Right cardiac atrium (tissue), 5 donors: ENCODE data around the gene PHF23. TPM values are rescaled to one million over a fixed set of nuclear protein-coding genes. Genes with fewer than 3 reads are reported as not detected.

Source experiments
- ATAC-seq, 2 donors: fragments of 200-7000 bp; cut with Tn5 transposase; one replicate each; pipeline versions ENCODE4 v1.8.0 to v1.9.1; 2020; ENCODE audit warnings: moderate library complexity in 2 of 2, mild to moderate bottlenecking in 1 of 2
- DNase-seq, 3 donors: peaks; one replicate each; pipeline ENCODE4 v3.0.0-alpha.2; 2020
- H3K27ac ChIP-seq: one replicate; pipeline ENCODE4 v1.5.1; 2013; ENCODE audit warnings: mild to moderate bottlenecking, low read length, control low read depth, moderate library complexity
- H3K27me3 ChIP-seq: one replicate; pipeline ENCODE4 v1.6.1; 2013; ENCODE audit not compliant: control insufficient read depth, insufficient read depth
- H3K4me1 ChIP-seq: one replicate; pipeline ENCODE4 v1.6.1; 2013; ENCODE audit warnings: low read length; ENCODE audit not compliant: control insufficient read depth, insufficient read depth
- H3K4me3 ChIP-seq: one replicate; pipeline ENCODE4 v1.5.1; 2013; ENCODE audit warnings: low read length, control low read depth
- H3K9me3 ChIP-seq: one replicate; pipeline ENCODE4 v1.6.1; 2013; ENCODE audit warnings: low read length; ENCODE audit not compliant: control insufficient read depth
- WGBS: extraction: QIAGEN DNeasy Blood & Tissue Kit; methylation state at CpG from one replicate; pipeline ENCODE4 v1.1.7; 2013; 5-methylcytosine and 5-hydroxymethylcytosine counted together
- intact Hi-C, 4 donors: fragments of 100-400 bp; cut with DNase I; formaldehyde crosslinking; loops; one replicate each; pipeline versions ENCODE4 v1.11.0 to v1.14.0; 2022 to 2023
- polyA plus RNA-seq: library from polyadenylated mRNA; stranded (reverse); fragments of 200-250 nt; gene quantifications from one replicate; pipeline ENCODE4 v1.2.3, GENCODE V29; 2013
- total RNA-seq, 4 donors: library from RNA; stranded (reverse); fragmentation: NEBNext Ultra II Directional; extraction: Animal tissue kit (Norgen Biotek cat#: 25700); gene quantifications; one replicate each; pipeline ENCODE4 v1.2.1, GENCODE V29; 2021
- donor health status: healthy with polysubstance abuse.
- donor health status: DM: no; HTN: yes; CAD: no.
- donor health status: DM: no; HTN: no; CAD: no.
- donor health status: DM: no; HTN: yes; CAD: no; lungs with severe emphysema.
- donor health status: DM: yes; HTN: yes; CAD: no.

PHF23 gene
- total and polyA plus RNA-seq, 5 donors = 18.8 to 30.4 (median 24.4) TPM

DNA sequence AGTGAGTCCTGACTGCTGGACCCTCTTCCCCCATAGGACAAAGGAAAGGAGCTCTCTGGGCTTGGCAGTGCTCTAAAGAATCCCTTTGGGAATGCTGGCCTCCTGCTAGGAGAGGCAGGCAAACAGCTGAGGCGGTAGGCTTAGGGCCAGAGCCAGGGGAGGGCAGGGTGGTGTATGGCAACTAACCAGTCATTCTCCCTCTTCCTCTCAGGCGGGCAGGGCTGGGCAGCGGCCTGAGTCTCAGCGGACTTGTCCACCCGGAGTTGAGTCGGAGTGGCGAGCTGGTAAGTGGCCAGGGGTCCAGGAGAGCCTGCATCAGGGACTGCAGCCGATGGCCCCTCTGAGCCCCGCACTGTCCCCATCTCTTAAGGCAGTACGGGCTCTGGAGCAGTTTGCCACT lies 15.1 kb downstream of the PHF23 start:
- H3K4me1 ChIP-seq = peaks cover 2% of the 10 kb centered on the region
- 74% methylated on average over 10 of the region's 10 CpGs for WGBS

DNA sequence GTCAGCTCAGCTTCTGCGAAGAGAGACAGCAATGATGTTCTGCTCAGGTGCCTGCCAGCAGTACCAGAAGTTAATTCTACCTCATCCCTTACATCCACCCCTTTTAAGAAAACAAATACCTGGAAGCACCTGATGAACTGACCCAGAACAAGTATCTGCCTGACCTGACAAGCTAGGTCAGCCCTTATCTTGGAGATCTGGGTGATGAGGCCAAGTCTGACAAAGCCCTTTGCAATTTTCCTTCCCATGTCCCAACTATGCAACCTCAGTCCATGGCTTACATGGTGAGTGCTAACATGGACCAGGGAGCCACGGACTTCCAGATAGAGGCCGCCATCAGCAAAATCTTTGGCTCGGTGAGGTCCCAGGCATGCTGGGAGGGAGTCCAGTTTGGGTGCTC lies 15.9 kb downstream of the PHF23 start:
- ATAC-seq (no peak), DNase-seq (no peak)
- 77% methylated on average over 4 of the region's 4 CpGs for WGBS
- H3K27me3 ChIP-seq = no peaks in the 10 kb centered on the region
- H3K4me1 ChIP-seq = peaks cover 2% of the 10 kb centered on the region
- H3K27ac ChIP-seq = no peak overlapping the region
- intact Hi-C loops = no loop called here
- no peak overlapping the region for H3K4me3 ChIP-seq
- no peaks in the 10 kb centered on the region for H3K9me3 ChIP-seq

More for the DNA sequence above, 15.1 kb downstream of the PHF23 start:
- ATAC-seq = no peak
- Histone ChIP-seq H3K27me3 (no peaks in the 10 kb centered on the region), H3K27ac (no peak overlapping the region), H3K9me3 (no peaks in the 10 kb centered on the region), H3K4me3 (no peak overlapping the region)
- intact Hi-C loops = no loop called here
- DNase-seq = peak in 2 of 3 donors; percentile 46 to 61

DNA sequence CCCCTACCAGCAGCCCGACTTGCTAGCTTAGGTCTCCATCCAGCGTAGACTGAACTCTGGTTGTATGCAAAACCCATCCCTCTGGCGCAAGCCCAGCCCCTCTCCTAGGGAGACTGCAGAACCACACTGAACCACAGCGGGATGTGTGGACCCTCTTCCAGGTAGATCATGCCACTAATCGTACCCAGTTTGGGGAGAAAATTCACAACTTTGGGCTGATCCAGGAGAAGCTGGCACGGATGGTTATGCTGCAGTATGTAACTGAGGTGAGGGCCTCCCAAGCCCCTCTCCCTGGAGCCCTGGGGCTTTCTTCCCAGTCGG lies 16.3 kb downstream of the PHF23 start:
- Histone ChIP-seq H3K27me3 (no peaks in the 10 kb centered on the region), H3K4me3 (no peak overlapping the region), H3K27ac (no peak overlapping the region), H3K4me1 (peaks cover 2% of the 10 kb centered on the region), H3K9me3 (no peaks in the 10 kb centered on the region)
- intact Hi-C loops = no loop called here
- DNase-seq (peak in 1 of 3 donors; percentile 54), ATAC-seq (no peak)
- 76% methylated on average over 7 of the region's 7 CpGs for WGBS

DNA sequence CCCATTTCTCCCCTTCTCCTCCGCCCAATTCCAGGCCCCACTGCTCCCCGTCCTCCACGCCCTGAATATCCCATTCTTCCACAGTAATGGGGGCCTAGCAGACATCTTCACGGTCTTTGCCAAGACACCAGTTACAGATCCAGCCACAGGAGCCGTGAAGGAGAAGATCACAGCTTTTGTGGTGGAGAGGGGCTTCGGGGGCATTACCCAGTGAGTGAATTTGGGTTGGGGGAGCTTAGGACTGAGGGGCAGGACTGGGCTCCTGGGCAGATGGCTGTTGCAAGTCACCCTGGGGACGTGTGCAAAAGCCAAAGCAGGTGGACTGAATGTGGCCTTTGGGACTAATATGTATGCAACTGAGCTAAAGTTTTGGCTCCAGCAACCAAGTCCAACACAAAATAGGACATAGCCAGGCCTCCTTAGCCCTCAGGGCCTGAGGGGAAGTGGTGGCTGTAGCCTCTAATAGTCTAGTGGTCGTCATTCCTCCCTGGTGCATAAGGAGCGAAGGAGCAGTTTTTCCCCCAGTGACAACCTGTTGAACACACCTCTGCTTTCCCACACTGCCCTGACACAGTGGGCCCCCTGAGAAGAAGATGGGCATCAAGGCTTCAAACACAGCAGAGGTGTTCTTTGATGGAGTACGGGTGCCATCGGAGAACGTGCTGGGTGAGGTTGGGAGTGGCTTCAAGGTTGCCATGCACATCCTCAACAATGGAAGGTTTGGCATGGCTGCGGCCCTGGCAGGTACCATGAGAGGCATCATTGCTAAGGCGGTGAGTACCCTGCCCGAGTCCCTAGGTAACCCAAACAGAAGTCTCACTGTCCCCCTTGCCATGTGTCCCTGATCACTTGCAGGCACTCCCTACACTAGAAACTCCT lies 16.9 kb downstream of the PHF23 start:
- intact Hi-C loops = no loop called here
- Histone ChIP-seq H3K27ac (no peak overlapping the region), H3K4me3 (no peak overlapping the region), H3K4me1 (peaks cover 2% of the 10 kb centered on the region), H3K27me3 (no peaks in the 10 kb centered on the region), H3K9me3 (no peaks in the 10 kb centered on the region)
- DNase-seq (peak in 2 of 3 donors; percentile 7 to 47), ATAC-seq (no peak)
- 77% methylated on average over 15 of the region's 15 CpGs for WGBS

DNA sequence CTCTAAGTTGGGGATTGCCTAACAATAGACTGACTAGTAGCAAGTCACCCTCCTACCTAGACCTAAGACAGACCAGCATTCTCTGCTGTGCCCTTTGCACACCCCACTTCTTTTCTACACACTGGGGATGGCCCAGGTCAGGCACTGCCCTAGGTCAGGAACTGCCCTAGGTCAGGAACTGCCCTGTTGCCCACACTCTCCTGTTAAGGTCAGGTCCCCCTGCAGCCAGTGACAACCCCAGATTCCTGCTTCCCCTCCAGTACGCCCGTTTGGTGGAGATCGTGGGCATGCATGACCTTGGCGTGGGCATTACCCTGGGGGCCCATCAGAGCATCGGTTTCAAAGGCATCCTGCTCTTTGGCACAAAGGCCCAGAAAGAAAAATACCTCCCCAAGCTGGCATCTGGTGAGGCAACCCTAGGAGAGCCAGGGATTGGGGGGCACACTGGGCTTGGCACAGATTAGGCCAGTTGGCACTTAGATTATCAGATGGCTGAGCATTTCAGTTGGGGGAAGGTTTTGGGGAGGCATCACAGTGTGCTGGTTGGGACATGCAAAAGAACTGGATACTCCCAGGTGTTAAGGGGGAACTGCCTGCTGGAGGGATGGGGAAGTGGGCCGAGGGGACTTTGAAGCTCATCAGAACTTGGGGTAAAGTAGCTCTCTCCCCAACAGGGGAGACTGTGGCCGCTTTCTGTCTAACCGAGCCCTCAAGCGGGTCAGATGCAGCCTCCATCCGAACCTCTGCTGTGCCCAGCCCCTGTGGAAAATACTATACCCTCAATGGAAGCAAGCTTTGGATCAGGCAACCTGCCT lies 17.8 kb downstream of the PHF23 start:
- Histone ChIP-seq H3K27ac (no peak overlapping the region), H3K9me3 (no peaks in the 10 kb centered on the region), H3K4me3 (no peak overlapping the region), H3K27me3 (no peaks in the 10 kb centered on the region), H3K4me1 (peaks cover 2% of the 10 kb centered on the region)
- intact Hi-C loops = no loop called here
- peak in 2 of 3 donors; percentile 8 to 53 for DNase-seq
- no peak for ATAC-seq
- 72% methylated on average over 10 of the region's 10 CpGs for WGBS

DNA sequence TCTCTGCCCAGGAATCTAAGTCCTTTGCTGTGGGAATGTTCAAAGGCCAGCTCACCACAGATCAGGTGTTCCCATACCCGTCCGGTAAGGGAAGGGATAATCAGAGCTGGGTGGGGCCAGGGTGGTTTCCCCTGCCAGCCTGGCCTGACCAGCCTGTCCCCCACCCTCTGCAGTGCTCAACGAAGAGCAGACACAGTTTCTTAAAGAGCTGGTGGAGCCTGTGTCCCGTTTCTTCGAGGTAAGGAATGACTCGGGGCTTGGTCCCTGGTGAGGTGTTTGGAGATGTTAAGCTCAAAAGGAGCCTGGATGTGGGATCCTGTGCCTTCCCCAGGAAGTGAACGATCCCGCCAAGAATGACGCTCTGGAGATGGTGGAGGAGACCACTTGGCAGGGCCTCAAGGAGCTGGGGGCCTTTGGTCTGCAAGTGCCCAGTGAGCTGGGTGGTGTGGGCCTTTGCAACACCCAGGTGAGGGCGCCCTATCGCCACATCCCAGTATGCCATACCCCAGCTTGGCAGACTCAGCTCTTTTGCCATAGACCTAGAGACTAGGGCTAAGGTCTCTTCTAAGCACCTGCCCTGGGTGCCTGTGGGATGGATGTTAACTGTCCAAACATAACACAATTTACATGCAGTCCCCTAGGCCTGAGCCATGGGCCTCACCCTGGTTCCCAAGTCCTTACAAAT lies 18.5 kb downstream of the PHF23 start:
- Histone ChIP-seq H3K27ac (peak overlapping the region; percentile 95), H3K4me1 (peaks cover 2% of the 10 kb centered on the region)
- intact Hi-C loops = no loop called here

DNA sequence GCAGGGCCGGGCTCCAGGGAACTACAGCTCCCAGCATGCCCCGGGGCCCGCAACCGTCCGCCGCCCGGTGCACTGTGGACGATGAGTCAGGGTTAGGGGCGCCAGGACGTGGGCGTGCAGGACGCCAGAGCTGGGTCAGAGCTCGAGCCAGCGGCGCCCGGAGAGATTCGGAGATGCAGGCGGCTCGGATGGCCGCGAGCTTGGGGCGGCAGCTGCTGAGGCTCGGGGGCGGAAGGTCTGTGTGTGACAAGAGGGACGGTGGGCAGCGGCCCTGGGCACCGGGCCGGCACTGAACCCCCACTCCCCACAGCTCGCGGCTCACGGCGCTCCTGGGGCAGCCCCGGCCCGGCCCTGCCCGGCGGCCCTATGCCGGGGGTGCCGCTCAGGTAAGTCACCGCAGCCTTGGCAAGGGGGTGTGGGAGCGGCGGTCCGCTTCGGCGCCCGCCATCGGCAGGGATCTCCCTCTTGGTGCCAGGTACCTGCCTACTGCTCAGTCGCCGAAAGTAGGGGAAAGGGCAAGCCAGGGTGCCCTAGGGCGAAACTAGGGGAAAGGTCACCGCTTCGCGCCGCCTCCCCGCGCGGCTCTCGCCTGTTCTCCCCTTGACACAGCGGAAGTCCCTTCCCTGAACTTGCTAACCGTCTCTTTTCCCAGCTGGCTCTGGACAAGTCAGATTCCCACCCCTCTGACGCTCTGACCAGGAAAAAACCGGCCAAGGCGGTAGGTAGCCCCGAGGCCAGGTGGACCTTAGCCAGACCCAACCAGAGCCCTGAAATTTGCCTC lies 19.3 kb downstream of the PHF23 start, which contains the start of the genes ACADVL and DLG4:
TSS of gene ACADVL (plus strand) at position 127 of the 781 bp plus-strand sequence. CDS start at position 174, 47 bp downstream.
TSS of gene DLG4 (minus strand) at position 25 of the 781 bp plus-strand sequence.
- Histone ChIP-seq H3K9me3 (no peaks in the 10 kb centered on the region), H3K4me1 (peaks cover 2% of the 10 kb centered on the region)
- WGBS = under 1% methylated on average over 63 of the region's 63 CpGs

More for the DNA sequence above, 18.5 kb downstream of the PHF23 start:
- Histone ChIP-seq H3K9me3 (no peaks in the 10 kb centered on the region), H3K27me3 (no peaks in the 10 kb centered on the region), H3K4me3 (peak overlapping the region; percentile 78)
- DNase-seq = peak; percentile 56 to 76 (median 72)
- 30% methylated on average over 11 of the region's 11 CpGs for WGBS
- ATAC-seq = peak; percentile 0 to 12

DNA sequence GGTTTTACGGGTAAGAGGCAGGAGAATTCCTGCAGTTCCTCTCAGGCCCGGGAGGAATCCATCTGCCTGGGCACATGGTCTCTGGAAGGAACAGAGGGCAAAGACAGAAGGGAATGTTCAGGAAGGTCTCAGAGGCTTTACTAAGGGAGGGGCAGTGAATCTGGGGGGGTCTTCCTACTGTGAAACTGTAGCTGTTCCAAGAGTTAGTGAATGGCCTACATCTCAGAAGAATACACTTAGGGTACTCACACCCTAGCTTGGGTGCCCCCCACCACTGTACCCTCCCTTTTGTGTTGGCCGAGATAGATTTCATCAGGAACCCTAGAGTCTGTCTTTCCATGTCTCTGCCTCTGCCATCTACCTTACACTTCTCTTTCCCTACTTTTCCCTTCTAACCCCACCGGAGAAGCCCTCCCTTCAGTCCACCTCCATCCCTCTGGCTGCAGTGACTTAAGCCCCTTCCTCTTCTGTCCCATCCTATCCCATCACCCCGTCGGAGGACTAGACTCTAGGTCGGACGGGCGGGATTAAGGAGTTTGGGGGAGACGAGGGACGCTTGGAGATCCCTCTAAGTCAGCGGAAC lies 19.9 kb downstream of the PHF23 start:
- H3K4me1 ChIP-seq = peaks cover 2% of the 10 kb centered on the region
- ATAC-seq (no peak), DNase-seq (peak in 2 of 3 donors; percentile 6 to 13)
- H3K9me3 ChIP-seq = no peaks in the 10 kb centered on the region
- no peaks in the 10 kb centered on the region for H3K27me3 ChIP-seq
- H3K4me3 ChIP-seq = peak overlapping the region; percentile 78
- intact Hi-C loops = no loop called here
- peak overlapping the region; percentile 83 for H3K27ac ChIP-seq
- 18% methylated on average over 12 of the region's 12 CpGs for WGBS

More for the DNA sequence above, 19.3 kb downstream of the PHF23 start, which contains the start of the genes ACADVL and DLG4:
- ATAC-seq (peak; percentile 87 to 88), DNase-seq (peak; percentile 97 to 98 (median 97))
- Histone ChIP-seq H3K27me3 (no peaks in the 10 kb centered on the region), H3K4me3 (peak within 1 kb of the TSS; percentile 78), H3K27ac (peak within 1 kb of the TSS; percentile 95)
- intact Hi-C loops = no loop called here

DNA sequence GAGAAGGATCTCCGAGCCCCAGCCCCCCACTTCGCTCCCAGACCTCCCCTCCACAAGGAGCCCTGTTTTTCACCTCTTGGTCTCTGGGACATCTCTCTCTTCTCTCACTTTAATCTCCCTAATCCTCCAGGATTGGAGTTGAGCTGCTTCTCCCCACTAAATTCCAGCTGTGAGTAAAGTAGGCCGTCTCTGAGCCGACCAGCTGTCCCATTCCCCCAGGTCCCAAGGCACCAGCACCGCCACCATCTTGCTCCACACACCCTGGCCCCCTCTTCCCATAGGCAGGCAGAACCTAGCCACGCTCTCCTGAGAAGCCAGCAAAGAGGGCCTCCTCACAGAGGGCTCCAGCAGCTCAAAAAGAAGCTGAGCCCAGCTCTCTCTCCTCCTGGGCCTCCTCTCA lies 20.5 kb downstream of the PHF23 start:
- intact Hi-C loops = no loop called here
- no peaks in the 10 kb centered on the region for H3K27me3 ChIP-seq
- H3K27ac ChIP-seq = no peak overlapping the region
- DNase-seq (peak in 2 of 3 donors; percentile 12 to 32), ATAC-seq (no peak)
- H3K4me3 ChIP-seq = no peak overlapping the region
- peaks cover 2% of the 10 kb centered on the region for H3K4me1 ChIP-seq
- H3K9me3 ChIP-seq = no peaks in the 10 kb centered on the region
- 64% methylated on average over 6 of the region's 6 CpGs for WGBS

DNA sequence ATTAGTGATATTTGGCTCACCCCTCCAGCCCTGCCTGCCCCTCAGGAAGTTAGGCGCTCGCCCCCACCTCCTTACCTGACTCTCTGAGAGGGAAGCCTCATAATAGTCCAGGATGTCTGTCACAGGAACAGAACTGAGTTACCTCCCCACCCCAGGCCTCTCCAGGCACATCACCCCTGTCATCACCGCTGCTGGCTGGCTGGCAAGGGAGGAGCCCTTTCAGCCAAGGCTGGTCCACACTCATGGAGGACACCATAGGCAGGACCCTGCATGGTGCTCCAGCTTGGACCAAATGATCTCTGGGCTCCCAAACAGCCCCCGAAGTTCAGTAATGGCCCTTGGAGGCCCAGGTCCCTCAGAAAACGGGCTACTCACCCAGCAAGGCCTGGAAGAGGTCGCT lies 21.1 kb downstream of the PHF23 start:
- intact Hi-C loops = no loop called here
- H3K4me3 ChIP-seq = peak overlapping the region; percentile 61
- 55% methylated on average over 6 of the region's 6 CpGs for WGBS
- no peaks in the 10 kb centered on the region for H3K9me3 ChIP-seq
- peaks cover 2% of the 10 kb centered on the region for H3K4me1 ChIP-seq
- ATAC-seq (no peak), DNase-seq (peak in 2 of 3 donors; percentile 31 to 59)
- H3K27ac ChIP-seq = no peak overlapping the region
- no peaks in the 10 kb centered on the region for H3K27me3 ChIP-seq
